HG03045 (cell line): ENCODE measurements around the gene SPOCK3.

Source experiments
- ATAC-seq: cut with Tn5 transposase; IDR thresholded peaks from one replicate; pipeline ENCODE4 v1.9.1; 2021; ENCODE audit warnings: mild to moderate bottlenecking, moderate library complexity; ENCODE audit not compliant: unreplicated experiment

Gene SPOCK3

DNA sequence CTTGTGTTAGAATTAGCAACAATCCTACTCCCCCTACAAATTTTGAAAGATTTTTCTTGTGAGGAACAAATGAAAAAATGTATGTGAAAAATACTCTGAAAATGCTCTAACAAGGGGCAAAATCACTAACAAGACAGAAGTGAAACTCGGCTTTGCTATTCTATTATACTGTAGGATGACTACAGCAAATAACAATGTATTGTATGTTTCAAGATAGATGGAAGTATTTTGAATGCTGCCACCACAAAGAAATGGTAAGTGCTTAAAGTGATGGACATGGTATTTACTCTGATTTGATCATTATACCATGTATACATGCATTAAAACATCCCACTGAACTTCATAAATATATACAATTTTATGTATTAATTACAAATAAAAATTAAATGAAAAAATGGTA lies 192.8 kb downstream of the SPOCK3 start:
- ATAC-seq: no peak

DNA sequence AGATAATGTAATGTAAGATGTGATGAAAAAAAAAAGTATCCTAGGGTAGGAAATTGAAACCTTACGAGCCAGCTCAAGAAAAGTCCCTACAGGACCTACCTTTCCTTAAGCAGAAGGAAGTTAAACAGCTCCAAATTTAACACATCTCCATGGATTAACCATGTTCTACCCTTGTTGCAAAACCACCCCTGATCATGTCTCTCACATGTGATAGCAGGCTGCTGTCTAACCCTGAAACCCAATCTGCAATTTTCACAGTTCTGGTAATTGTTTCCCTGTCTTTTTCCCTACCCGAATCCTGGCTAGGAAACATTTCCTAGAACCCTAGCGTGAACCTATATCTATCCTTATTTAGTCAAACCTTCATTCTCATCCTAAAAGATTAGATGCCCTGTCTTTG lies 198.9 kb downstream of the SPOCK3 start:
- ATAC-seq: no peak

DNA sequence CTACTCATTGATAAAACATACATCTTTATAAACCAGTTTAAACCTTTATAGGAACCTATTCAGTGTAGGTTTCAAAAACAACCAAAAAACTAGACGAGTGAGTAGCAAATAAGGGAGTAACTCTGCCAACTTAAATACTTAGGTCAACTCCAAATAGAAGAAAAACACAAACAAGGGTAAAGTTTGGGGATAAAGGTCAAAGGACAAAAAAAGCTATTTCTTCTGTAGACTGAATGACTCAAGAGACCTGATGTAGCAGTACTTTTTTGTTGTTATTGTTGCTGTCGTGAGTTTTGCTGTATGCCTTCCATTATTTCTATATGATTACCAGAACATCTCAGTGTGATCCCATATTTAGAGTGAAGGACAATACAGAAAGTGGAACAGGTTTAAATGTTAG lies 199.3 kb downstream of the SPOCK3 start:
- no peak for ATAC-seq

DNA sequence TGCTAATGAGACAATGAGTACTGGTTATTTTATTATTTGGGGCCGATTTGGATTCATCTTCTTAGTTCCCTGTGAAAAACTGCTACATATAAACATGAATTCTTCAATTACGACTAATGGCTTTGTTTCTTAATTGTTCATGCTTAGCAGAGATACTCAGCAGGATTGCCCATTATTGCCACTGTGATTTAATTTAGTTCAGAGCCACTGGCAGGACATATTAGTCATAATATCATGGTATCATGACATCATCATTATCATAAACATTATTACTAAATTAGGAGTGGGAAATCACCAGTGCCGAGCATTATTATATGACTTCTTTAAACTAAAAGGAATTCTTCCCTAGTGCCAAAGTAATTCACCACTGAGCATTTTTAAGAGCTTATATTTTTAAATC lies 201.4 kb downstream of the SPOCK3 start:
- no peak for ATAC-seq

DNA sequence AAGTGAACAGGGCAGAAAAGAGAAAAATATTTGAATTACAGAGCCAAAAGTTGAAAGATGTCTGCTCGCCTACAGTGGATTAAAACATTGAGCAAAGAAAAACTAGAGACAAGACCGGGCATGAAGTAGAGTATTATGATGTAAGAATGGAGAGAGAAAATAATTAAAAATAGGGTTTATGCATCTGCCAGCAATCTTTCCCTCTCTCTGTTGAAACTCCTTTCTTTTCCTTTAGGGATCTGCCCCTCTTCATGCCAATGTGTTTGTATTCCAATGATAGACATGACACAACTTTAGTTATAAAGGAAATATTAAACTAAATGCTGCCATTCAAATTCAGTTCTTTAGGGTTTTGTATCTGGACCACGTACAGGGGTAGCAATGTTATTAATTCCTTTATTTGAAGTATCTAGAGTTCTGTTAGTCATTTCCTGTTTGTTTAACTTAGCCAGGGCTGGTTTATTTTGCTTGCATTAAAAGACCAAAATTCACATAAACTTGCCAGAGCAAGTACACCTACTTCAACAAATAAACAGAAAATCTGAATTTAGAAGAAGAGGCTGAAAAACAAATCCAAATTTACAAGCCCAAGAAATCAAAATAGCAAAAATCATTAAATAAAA lies 202.6 kb downstream of the SPOCK3 start:
- ATAC-seq: no peak

DNA sequence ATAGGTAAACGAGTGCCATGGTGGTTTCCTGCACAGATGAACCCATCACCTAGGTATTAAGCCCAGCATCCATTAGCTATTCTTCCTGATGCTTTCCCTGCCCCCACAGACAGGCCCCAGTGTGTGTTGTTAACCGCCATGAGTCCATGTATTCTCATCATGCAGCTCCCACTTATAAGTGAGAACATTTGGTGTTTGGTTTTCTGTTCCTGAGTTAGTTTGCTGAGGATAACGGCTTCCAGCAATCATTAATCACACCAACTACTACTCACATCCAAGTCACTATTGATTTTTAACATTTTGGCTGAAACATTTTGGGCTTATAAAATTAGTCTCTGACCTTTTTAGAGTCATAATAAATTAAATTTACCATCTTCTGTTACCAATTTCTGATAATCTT lies 205.3 kb downstream of the SPOCK3 start:
- no peak for ATAC-seq

DNA sequence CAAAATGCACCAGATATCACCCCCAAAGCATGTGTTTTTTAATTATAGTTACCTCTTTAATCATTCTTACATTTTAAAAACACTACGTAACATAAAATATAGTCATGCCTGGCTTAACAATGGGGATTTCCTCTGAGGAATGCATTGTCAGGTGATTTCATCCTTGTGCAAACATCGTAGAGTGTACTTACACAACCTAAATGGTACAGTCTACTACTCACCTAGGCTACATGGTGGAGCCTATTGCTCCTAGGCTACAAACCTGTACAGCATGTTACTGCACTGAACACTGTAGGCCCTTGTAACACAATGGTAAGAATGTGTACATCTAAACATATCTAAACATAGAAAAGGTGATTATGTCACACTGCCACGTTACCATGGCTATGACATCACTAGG lies 208.6 kb downstream of the SPOCK3 start:
- ATAC-seq: no peak

DNA sequence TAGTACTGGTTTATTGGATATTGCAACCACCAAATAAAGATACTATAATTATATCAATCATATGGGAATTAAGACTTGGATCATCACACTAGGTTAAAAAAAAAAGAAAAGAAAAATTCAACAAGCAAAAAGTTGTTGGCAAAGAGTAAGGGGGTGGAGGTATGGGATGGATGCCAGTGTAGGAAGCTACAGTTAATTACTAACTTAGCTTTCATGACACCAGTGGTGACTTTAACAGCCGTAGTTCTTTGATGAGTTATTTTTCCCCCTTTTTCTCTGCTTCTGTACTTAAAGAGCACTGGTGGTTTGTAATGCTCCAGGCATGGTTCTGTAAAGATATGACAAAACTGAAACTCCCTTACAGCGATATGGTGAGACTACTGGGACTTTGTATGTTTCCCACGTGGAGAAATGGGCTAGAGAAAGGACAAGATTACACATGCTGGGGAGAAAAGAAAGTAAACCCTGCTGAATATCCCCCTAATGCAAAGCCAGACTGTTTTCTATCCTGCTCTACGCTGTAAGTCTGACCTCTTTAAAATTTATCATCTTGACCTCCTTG lies 210.8 kb downstream of the SPOCK3 start:
- no peak for ATAC-seq

DNA sequence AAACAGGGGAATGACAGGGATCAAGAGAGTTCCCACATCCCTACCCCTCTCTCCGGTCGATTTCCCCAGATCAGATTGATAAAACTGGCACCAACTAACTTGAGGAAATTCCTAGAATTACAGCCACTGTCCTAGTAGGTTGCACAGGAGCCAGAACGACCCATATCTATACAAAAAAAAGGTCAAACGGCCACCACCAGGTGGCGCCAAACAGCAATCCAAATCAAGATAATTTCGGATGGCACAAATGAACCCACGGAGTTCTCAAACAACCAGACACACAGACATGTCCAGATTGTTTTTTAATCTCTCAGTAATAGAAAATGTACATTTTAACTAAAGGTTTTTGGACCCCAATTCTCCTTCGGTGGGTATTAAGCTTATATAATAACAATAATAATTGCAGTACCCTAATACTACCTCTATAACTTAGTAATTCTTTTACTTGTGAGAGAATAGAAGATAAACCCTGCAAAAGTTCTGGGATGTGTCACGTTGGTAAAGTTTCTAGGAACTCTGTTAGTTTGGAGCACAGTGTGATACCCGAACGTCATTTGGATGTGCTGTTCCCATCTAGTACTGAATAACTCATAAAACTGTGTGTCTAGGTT lies 212.6 kb downstream of the SPOCK3 start:
- peak; percentile 64 for ATAC-seq

DNA sequence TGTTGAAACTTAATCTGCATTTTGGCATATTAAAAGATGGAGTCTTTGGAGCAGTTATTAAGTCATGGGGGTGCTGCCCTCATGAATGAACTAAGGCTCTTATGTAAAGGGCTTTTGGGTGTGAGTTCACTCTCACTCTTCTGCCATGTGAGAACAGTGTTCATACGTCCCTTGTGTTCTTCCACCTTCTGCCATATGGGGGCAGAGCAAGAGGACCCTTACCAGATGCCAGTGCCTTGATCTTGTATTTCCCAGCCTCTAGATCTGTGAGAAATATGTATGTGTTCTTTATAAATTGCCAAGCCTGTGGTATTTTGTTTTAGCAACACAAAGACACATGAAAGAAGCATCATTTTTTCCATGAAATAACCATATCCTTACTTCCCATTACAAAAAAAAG lies 213.9 kb downstream of the SPOCK3 start:
- no peak for ATAC-seq

DNA sequence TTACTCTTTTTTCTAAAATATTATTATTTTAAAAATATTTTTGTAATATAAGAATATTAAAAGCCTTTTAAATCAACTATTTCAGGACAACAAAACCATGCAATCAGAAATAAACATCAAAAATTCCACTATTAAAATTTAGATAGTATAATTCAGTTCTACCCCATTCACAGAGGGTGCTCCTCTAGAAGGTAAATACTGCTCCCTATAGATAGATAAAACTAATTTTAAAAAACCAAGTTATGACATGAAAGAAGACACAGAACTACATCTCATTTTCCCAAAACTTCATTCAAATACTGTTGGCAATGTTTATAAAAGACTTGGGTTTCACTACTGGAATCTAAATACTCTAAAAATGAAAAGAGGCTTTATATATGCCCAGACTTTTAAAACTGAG lies 219.3 kb downstream of the SPOCK3 start:
- ATAC-seq: no peak

DNA sequence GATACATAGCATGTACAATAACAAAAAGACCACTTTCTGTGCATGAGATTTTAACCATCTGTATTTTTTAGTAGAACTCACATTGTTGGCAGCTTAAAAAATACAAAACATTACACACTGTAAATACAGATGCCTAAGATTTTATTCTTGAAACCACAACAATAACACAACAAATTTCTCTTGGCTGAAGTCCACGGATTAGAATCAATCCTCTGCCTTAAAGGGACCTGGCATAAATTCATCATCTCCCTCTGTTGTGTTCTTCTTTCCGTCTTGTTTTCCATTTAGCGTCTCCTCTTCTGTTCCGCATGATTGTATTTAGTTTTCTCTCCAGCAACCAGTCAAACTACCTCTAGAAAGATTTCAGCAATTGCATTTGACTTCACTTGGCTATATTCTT lies 231.0 kb downstream of the SPOCK3 start:
- no peak for ATAC-seq

DNA sequence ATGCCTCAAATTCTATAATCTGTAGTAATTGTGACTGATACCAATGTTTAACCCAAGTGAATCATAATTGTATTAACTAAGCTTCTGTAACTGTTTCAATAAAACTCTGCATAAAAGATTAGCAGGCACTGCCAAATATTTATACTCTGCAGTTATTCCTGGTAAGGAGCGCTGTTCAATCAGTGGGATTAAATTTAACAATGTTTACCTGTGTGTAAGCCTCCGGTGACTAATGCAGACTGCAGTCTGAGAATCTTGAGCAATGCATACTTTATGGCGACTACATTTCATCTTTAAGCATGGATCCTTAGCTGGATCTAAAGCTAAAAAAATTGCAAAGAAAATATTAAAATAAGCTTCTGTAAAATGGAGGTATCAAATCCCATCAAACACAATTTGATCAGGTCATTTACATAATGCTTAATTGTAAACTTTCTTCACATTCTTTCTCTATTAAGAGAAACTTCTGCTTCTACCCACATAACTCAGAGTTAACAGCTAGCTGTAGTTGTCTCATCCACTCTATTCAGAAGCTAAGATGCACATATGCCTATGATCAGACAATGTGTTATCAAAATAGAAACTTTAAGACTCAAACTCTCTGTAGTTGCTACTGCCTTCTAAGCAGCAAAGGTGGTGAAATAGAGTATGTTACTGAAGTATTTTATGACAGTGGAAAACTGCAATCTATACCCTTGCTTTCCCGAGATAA lies 234.0 kb downstream of the SPOCK3 start:
- no peak for ATAC-seq

DNA sequence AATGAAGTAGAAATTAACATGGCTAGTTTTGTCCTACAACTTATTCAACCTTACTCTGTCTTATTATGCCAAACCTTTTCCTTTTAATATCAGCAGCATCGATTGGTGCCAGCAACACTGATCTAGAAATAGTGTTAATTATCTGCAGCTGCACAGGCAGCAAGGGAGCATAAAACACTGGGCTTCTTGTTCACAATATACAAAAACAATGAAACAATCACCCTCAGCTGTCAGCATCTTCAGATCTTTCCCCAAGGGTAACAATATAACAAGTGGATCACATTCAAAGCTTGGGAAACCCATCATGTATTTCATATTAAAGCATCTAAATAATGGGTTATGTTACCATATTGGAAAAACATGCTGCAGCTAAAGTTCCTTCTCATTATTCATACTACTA lies 238.1 kb downstream of the SPOCK3 start:
- no peak for ATAC-seq

DNA sequence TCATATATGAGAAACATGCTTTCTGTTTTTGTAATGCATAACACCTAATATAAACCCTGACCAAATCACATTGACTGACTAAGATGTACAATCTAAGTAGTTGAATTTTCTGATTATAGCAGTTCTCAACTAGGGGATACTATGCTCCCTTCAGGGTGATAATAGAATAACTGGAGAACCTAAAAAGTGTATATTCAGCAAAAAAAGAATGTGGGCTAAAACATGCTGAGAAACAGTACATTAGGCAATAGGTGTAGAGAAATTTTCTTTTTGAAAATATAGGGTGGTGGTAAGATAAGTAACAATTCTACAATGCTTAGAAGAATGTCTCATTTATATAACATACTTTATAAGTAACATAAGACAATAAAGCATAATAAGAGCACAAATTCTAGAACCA lies 239.6 kb downstream of the SPOCK3 start:
- ATAC-seq: no peak

DNA sequence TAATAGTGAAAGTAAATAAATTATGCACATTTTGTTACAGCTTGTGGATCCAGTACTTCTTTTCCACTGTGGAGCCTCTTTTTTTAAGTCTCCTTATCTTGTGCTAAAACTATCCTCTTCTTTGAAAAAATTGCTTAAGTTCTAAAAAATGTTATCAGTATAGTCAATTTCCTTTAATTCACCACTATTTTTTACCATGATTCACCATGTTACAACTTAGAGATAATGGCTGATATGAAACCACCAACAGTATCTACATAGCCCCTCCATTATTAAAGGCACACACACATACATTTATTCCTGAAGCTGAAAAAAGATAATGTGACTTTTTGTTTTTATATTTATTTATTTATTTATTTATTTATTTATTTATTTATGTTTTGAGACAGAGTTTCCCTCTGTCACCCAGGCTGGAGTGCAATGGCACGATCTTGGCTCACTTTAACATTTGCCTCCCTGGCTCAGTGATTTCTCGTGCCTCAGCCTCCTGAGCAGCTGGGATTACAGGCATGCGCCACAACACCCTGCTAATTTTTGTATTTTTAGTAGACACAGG lies 243.2 kb downstream of the SPOCK3 start:
- no peak for ATAC-seq

DNA sequence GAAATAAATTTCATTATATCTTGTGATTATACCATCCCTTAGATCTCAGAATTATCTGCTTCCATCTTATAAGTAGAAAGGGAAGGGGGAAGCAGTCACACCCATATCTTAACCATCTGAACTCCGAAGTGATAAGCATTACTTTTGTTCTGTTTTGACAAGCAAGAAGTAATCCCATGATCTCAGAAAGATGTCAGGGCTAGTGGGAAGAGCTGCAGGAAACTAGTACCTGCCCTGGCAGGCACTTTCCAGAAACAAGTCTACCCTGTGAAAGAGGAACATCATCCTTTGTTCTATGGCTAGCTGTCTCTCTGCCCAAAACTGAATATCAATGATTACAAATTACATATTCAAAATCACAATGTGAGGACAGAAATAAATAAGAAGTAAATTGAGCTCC lies 244.4 kb downstream of the SPOCK3 start:
- ATAC-seq: no peak

DNA sequence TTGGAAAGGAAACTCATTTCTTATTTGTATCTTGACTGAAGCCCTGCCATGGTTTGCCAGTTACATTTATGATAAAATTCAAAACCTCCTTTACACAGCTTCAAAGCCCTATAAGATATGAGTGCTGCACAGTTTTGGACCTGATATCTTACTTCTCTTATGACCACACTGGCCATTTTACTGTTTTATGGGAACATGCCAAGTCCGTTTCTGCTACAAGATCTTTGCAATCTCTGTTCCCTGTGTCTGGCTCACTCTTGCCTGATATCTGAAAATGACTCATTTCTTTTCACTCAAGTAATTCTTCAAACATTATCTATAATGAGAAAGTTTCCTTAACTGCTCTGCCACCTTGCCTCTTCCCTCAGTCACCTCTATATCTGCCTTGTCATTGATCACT lies 247.3 kb downstream of the SPOCK3 start:
- ATAC-seq: no peak

DNA sequence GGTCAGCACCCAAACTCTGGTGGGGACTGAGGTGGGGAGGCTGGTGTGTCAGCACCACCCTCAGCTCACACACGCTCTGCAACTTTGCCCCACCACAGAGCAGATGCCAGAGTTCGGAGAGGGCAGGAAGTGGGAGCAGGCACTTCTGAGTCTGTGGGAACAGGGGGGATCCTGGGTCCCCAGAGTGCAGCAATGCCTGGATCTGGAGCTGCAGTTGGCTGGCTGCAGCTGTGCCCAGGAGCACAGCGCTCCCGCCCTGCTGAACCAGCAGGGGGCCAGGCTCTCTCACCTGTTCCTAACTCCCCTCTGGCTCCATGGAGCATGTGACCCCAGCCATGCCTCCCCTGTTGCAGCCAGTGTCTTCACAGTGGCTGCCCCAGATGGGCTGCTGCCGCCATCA lies 252.4 kb downstream of the SPOCK3 start:
- ATAC-seq: no peak

DNA sequence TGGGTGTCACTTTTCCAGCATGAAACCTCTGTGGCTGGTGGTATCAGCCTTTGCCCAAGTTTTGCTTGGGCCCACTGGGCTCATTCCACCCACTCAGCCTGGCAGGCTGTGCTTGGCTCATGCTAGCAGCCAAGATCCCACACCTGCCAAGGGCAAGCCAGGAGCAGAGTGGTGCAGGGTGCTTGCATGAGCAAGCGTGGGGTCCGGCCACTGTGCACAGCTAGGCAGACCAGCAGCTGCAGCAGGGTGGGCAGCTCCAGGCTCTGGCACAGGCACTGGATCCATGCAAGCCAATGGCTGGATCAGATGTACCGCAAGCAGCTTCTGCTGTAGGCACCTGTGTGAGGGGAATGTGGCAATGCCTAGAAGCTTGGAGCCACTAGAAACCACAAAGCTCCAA lies 253.9 kb downstream of the SPOCK3 start:
- no peak for ATAC-seq

DNA sequence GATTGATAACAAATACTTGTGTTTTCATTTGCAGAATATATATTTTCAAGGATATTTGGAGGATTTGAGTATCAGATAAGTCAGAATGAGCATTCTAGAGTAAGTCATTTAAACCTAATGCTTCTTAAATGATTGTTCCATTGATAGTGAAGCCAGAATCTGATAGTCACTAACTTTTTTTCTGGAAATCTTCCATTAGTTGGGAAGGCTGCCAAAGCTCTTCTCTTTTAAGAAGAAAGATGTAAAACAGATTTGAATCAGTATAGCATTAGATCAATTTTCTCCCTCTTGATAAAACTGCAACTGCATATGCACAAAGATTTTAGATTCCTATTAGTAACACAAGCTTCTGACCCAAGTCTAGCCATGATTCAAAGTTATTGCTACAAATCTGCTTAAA lies 256.7 kb downstream of the SPOCK3 start:
- no peak for ATAC-seq

DNA sequence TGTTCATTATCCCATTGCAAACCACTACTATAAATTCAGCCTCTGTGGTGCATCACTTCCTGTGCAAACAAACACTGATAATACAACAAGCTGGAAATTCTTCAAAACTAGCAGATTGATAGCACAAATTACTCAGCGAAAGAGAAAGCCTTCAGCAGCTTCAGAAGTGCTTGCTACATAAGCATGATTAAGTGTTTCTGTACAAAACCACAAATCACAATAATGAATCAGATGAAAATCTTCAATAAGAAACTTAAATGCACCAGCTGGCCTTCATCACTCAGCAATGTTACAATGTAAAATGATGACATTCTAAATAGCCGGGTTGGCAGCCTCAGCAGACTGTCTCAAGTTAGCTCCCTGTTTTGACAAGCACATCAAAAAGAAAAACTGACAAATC lies 262.2 kb downstream of the SPOCK3 start:
- ATAC-seq: no peak
